ENCODE results near the gene ST3GAL6. TPM values are rescaled to one million over a fixed set of nuclear protein-coding genes. Genes with fewer than 3 reads are reported as not detected.
A peak's percentile ranks its signal among the peaks of the same experiment; 100 is the strongest.

The ST3GAL6 gene, protein sequence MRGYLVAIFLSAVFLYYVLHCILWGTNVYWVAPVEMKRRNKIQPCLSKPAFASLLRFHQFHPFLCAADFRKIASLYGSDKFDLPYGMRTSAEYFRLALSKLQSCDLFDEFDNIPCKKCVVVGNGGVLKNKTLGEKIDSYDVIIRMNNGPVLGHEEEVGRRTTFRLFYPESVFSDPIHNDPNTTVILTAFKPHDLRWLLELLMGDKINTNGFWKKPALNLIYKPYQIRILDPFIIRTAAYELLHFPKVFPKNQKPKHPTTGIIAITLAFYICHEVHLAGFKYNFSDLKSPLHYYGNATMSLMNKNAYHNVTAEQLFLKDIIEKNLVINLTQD
- 5.9 TPM for total RNA-seq

GRCh38 chr3:98763076-98763475 lies at the start of gene ST3GAL6:
TSS of gene ST3GAL6 (plus strand) at chr3:98763340. CDS start at chr3:98768441, 5,101 bp downstream.
- DNase-seq (ENCODE audit: low spot score) = peak; percentile 32

DNA sequence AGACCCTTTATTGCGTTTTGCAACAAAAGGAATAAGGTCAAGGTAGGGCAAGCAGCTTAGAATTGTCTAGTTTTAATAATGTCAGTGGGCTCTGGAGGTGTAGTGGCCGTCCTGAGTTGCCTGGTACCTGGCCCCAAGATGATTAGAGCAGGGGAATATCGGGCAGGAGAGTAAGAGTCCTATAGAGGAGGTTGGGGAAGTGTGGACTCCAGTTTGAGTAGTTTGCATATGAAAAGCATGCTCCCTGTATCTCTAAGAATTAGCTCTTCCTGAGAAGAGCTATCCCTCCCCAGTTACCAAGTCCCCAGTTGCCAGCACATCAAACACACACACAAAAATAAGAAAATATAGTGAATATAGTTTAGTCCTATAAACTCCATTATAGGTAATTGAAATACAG lies 49.2 kb upstream of the ST3GAL6 start:
- DNase-seq (ENCODE audit: low spot score) = no peak

DNA sequence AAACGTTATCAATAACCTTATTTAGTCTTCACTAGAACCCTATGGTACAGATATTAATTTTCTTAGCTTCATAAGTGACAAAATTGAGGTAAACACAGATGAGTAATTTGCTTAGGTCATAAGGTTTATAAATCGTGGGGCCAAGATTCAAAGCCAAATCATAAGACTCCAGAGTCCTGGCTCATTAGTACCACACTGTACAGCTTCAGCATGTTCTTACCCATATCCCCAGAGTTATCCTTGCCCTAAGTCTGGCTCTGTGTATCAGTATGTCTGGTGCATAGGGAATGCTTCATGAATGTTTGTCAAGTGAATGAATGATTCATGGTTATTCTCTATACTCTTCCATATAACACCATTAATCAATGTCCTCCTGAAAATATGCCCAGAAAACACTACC lies 45.6 kb upstream of the ST3GAL6 start:
- no peak for DNase-seq (ENCODE audit: low spot score)

GRCh38 chr3:98718730-98719129 lies 44.4 kb upstream of the ST3GAL6 start:
- DNase-seq (ENCODE audit: low spot score) = no peak

GRCh38 chr3:98721776-98722175 lies 41.4 kb upstream of the ST3GAL6 start:
- no peak for DNase-seq (ENCODE audit: low spot score)

DNA sequence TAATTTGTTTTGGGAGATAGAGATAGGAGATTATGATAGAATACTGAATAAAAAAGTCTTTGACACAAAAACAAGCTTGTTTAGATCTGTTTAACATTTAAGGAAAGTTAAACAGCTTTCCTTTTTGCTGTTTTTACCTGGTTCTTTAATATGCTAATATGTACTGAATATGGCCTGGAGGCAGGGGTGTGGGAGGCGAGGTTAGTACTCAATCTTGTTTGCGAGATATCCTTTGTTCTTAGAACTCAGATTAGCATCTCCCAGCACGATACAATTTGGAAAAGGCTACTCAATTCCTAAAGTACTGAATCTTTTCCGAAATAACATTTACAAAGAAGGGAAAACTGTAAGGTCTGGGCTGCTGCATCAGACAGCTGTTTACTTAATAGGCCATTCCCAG lies 40.8 kb upstream of the ST3GAL6 start:
- DNase-seq (ENCODE audit: low spot score) = no peak

DNA sequence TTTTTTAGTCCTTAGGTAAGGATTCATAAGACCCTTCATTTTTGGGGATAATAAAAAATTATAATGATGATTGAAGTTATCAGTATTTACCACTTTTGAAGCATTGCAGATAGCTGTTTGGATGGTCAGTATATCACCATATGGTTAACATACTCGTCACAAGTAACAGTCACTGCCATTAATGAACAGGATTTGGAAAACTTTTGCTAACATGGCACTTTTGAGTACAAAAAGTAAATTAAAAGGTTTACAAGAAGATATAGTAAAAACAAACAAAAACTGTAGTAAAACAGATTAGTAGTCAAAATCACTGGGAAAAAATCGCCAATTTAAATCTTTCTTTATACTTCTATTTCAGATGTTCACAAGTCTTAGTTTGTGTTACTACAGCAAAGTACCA lies 37.8 kb upstream of the ST3GAL6 start:
- DNase-seq (ENCODE audit: low spot score) = no peak

DNA sequence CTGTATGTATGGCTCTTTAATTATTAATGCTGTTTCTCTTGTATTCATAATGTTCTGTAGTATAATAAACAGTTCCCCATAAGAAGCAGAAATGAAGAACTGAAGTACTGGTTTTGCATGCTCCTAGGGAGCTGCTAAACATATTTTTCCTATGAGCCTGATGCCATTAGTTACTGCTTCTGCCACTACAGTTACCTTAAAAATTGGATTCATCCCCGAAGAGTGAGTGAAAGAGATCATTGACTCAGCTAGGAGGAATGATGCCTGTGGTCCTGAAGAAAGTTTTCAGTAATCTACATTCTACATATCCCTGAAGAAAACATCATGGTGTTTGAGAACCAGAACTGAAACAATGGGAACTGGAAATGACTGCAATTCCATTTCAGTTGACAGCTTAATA lies 37.1 kb upstream of the ST3GAL6 start:
- no peak for DNase-seq (ENCODE audit: low spot score)

DNA sequence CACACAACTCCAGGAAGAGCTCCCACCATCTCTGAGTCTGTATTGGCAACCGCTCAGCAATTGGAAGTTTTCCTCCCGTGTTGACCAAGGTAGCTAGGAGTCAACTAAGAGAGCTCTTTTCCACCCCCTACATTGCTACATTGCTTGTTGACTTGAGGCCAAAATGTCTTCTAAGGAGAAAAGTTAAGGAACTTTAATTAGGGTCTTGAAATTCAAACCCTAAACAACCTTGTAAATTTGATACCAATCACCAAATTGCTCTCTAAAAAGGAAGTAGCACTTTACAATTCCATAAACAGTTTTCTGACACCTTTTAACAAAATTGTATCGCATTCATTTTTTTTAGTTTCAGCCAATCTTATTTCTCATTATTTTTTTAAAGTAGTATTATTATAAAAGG lies 35.5 kb upstream of the ST3GAL6 start:
- DNase-seq (ENCODE audit: low spot score) = no peak

DNA sequence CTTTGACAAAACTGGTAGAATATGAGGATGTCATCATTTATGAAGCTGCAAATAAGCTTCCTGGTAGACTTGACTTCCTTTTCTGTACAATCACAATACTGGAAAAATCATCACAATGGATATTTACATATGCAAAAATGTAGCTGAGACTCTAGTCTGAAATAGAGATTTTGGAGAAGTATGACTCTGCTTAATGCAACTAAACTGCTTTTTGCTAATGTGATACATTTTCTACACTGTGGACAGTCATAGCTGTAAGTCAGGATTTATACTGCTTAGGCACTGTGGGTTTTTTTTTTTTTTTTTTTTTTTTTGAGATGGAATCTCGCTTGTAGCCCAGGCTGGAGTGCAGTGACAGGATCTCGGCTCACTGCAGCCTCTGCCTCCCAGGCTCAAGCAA lies 34.5 kb upstream of the ST3GAL6 start:
- DNase-seq (ENCODE audit: low spot score) = no peak

GRCh38 chr3:98730338-98730737 lies 32.8 kb upstream of the ST3GAL6 start:
- DNase-seq (ENCODE audit: low spot score) = no peak

- no peak for DNase-seq (ENCODE audit: low spot score)
These were observed 32.1 kb upstream of the ST3GAL6 start for GRCh38 chr3:98730886-98731537.

DNA sequence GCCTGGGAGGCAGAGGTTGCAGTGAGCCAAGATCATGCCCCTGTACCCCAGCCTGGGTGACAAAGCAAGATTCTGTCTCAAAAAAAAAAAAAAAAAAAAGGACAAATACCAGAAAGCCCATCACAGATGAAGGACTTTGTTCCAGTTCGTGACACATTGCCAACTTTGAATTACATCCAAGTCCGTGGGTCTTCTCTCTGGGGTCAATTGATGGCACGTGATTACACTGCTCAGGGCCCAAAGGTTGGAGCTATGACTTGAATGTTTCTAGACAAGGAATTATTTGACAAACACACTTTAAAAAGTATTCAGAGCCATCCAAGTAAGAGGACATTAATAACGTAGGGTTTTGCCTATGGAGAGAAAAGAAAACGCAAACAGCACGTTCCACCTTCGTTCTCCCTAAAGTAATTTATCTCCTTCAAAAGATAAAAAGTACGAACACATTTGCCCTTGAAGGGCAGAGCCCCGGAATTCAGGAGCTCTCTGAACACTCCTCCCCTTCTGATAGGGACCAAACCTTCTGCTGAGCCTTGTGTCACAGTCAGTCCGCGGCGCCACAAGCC lies 31.3 kb upstream of the ST3GAL6 start:
- no peak for DNase-seq (ENCODE audit: low spot score)

GRCh38 chr3:98732286-98733052 lies 30.7 kb upstream of the ST3GAL6 start:
- DNase-seq (ENCODE audit: low spot score) = no peak

DNA sequence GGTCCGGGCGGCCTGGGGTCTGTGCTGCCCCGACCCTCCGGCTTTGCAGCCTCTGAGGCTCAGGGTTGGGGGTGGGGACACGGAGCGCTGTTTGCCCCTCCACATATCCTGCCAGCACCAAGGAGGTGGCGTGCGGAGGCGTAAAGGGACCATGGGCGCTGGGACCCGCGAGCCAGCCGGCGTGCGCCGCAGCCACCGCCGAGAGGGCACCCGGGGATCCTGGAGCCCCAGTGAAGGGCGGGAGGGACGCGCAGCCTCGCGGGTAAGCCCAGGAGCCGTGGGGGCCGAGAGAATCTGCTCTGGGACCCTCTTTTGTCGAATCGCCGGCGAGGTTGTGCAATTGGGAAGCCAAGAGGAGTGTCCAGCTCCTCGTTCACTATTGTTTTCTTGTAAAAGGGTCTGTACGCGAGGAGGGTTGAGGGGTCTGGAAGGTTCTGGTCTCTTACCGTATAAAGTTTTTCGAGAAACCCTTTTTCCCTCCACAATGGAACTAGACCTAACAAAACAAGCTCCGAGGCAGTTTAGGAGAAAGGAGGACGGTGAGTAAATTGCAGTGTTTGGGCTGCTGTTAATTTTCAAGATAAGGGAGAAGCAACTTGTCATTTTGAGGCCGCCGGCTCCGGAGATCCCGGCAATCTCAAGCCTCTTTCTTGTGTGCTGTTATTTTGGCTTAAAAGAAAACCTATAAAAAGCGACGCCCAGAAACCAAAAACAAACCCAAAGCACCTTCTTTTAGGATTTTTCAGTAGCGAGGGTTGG lies 29.9 kb upstream of the ST3GAL6 start:
- DNase-seq (ENCODE audit: low spot score) = no peak

GRCh38 chr3:98733812-98734281 lies 29.3 kb upstream of the ST3GAL6 start:
- DNase-seq (ENCODE audit: low spot score) = no peak

DNA sequence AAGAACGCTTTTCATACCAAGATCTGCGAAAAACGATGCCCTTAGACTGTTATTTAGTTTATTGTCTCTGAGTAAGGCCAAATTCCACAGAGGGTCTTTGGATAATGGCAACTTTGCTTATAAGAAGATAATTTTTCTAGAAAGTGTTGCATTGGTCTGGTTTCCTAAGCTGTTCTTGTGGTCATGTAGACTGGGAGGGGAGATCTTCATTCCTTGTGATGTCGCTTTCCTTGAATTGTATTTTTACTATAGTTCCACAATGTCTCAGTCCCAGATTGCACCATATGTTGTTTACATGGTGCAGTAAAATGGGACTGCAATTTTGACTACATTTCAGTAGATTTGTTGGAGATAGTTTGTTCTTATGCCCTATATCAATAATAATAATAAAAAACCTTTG lies 28.8 kb upstream of the ST3GAL6 start:
- no peak for DNase-seq (ENCODE audit: low spot score)

- no peak for DNase-seq (ENCODE audit: low spot score)
These were observed 28.4 kb upstream of the ST3GAL6 start for GRCh38 chr3:98734735-98735134.

- no peak for DNase-seq (ENCODE audit: low spot score)
These were observed 27.8 kb upstream of the ST3GAL6 start for GRCh38 chr3:98735296-98735695.

DNA sequence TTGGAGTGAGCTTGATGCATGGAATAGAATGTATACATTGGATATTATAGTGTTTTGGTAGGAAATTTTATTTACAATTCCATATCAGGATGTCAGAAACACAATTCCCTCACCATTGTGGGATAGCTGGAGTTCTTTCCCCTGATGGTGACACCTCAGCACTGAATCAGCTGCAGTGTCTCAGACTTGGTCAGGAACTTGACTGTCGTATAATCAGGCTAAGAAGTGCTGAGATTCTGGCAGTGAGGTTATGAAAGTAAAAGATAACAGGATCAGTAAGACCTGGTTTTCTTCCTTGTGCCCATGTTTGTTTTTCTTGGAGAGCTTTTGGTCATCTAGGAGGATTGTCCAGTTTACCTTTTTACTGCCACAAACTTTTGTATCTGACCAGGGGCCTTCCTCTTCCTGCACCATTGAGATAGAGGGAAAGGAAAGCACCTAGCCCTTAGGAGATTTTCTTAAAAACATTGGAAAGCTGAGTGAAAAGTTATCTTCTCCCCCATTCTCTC lies 27.3 kb upstream of the ST3GAL6 start:
- DNase-seq (ENCODE audit: low spot score) = no peak

DNA sequence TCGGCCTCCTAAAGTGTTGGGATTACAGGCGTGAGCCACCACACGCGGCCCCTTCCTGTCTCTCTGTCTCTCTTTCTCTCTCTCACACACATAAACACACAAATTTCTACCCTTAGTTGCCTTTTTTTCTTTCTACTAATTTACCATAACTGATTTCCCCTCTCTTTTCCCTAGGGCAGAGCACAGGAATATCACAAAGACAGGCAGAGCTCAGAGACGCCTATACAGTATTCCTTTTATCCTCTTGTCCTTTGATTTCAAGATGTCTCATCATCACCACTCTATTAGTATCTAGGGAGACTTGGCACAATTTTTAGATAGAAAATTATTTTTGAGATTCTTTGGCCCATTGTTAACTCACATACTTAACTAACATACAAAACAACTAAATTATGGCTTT lies 25.8 kb upstream of the ST3GAL6 start:
- no peak for DNase-seq (ENCODE audit: low spot score)

Data from mucosa of gallbladder (tissue), 1 donor.